Measurements from ENCODE around the gene SIRT1. TPM values are rescaled to one million over a fixed set of nuclear protein-coding genes. Genes with fewer than 3 reads are reported as not detected.

Gene SIRT1
- total RNA-seq, 1 experiment from 2014 or later: 42.6 TPM

GRCh38 chr10:67839951-67840350, 44.5 kb upstream of the SIRT1 start:
- H3K36me3 ChIP-seq (ENCODE audit: insufficient read depth, low read length, poor library complexity, severe bottlenecking): no peaks in the 10 kb centered on the region
- POLR2A ChIA-PET (ENCODE audit: low non-redundant PET): no interaction called here
- H3K27ac ChIP-seq (ENCODE audit: low read depth, low read length, poor library complexity, severe bottlenecking): no peak overlapping the region
- intact Hi-C loops (cut with micrococcal nuclease; ENCODE audit: unreplicated experiment): no loop called here
- H3K27me3 ChIP-seq (replicated peaks; ENCODE audit: insufficient read depth, low read depth, low read length, poor library complexity): no peaks in the 10 kb centered on the region
- H3K4me3 ChIP-seq (ENCODE audit: low read depth, low read length, poor library complexity, severe bottlenecking): no peak overlapping the region
- CTCF ChIA-PET: no interaction called here
- BruUV-seq (replicated peaks): no TSS peak
- no peaks in the 10 kb centered on the region for H3K4me1 ChIP-seq (ENCODE audit: insufficient read depth, low read length, poor library complexity, severe bottlenecking)
- H3K9me3 ChIP-seq (ENCODE audit: low read depth, low read length, poor library complexity, severe bottlenecking): no peaks in the 10 kb centered on the region
- no peak for DNase-seq (ENCODE audit: low spot score)
- TF ChIP-seq EZH2 (IDR thresholded peaks at IDR 0.05; ENCODE audit: borderline replicate concordance, low read depth, low read length, poor library complexity, severe bottlenecking): no peak
- TF ChIP-seq, protein P1, sequence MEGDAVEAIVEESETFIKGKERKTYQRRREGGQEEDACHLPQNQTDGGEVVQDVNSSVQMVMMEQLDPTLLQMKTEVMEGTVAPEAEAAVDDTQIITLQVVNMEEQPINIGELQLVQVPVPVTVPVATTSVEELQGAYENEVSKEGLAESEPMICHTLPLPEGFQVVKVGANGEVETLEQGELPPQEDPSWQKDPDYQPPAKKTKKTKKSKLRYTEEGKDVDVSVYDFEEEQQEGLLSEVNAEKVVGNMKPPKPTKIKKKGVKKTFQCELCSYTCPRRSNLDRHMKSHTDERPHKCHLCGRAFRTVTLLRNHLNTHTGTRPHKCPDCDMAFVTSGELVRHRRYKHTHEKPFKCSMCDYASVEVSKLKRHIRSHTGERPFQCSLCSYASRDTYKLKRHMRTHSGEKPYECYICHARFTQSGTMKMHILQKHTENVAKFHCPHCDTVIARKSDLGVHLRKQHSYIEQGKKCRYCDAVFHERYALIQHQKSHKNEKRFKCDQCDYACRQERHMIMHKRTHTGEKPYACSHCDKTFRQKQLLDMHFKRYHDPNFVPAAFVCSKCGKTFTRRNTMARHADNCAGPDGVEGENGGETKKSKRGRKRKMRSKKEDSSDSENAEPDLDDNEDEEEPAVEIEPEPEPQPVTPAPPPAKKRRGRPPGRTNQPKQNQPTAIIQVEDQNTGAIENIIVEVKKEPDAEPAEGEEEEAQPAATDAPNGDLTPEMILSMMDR (conservative IDR thresholded peaks at IDR 0.05; ENCODE audit: low read depth, low read length): no peak

- Histone ChIP-seq H3K27me3 (replicated peaks; ENCODE audit: insufficient read depth, low read depth, low read length, poor library complexity) (no peaks in the 10 kb centered on the region), H3K9me3 (ENCODE audit: low read depth, low read length, poor library complexity, severe bottlenecking) (no peaks in the 10 kb centered on the region), H3K27ac (ENCODE audit: low read depth, low read length, poor library complexity, severe bottlenecking) (no peak overlapping the region), H3K36me3 (ENCODE audit: insufficient read depth, low read length, poor library complexity, severe bottlenecking) (no peaks in the 10 kb centered on the region), H3K4me3 (ENCODE audit: low read depth, low read length, poor library complexity, severe bottlenecking) (no peak overlapping the region), H3K4me1 (ENCODE audit: insufficient read depth, low read length, poor library complexity, severe bottlenecking) (no peaks in the 10 kb centered on the region)
- intact Hi-C loops (cut with micrococcal nuclease; ENCODE audit: unreplicated experiment): no loop called here
- DNase-seq (ENCODE audit: low spot score): no peak
- CTCF ChIA-PET: no interaction called here
- BruUV-seq (replicated peaks): no TSS peak
- POLR2A ChIA-PET (ENCODE audit: low non-redundant PET): no interaction called here
- no peak for TF ChIP-seq EZH2 (IDR thresholded peaks at IDR 0.05; ENCODE audit: borderline replicate concordance, low read depth, low read length, poor library complexity, severe bottlenecking)
- TF ChIP-seq, protein P1 (conservative IDR thresholded peaks at IDR 0.05; ENCODE audit: low read depth, low read length): no peak
Measured at GRCh38 chr10:67841737-67842136, 42.7 kb upstream of the SIRT1 start.

GRCh38 chr10:67843284-67843683, 41.2 kb upstream of the SIRT1 start:
- no peaks in the 10 kb centered on the region for H3K27me3 ChIP-seq (replicated peaks; ENCODE audit: insufficient read depth, low read depth, low read length, poor library complexity)
- intact Hi-C loops (cut with micrococcal nuclease; ENCODE audit: unreplicated experiment): no loop called here
- TF ChIP-seq, protein P1 (conservative IDR thresholded peaks at IDR 0.05; ENCODE audit: low read depth, low read length): no peak
- ChIA-PET POLR2A (ENCODE audit: low non-redundant PET) (no interaction called here), CTCF (no interaction called here)
- no peak for DNase-seq (ENCODE audit: low spot score)
- H3K36me3 ChIP-seq (ENCODE audit: insufficient read depth, low read length, poor library complexity, severe bottlenecking): no peaks in the 10 kb centered on the region
- H3K4me3 ChIP-seq (ENCODE audit: low read depth, low read length, poor library complexity, severe bottlenecking): no peak overlapping the region
- BruUV-seq (replicated peaks): no TSS peak
- no peak overlapping the region for H3K27ac ChIP-seq (ENCODE audit: low read depth, low read length, poor library complexity, severe bottlenecking)
- no peaks in the 10 kb centered on the region for H3K4me1 ChIP-seq (ENCODE audit: insufficient read depth, low read length, poor library complexity, severe bottlenecking)
- H3K9me3 ChIP-seq (ENCODE audit: low read depth, low read length, poor library complexity, severe bottlenecking): no peaks in the 10 kb centered on the region

Measured in A673 (cell line).